Ishikawa (cell line): Measurements from ENCODE around the gene ADAMTS20.

Experiments
- CEBPB ChIP-seq: IDR thresholded peaks from 2 replicates; pipeline ENCODE4 v1.6.1; 2012
- EP300 ChIP-seq: IDR thresholded peaks from 2 replicates; pipeline ENCODE4 v1.6.1; 2012; ENCODE audit warnings: borderline replicate concordance
- FOXM1 ChIP-seq: IDR thresholded peaks from 2 replicates; pipeline ENCODE4 v1.6.1; 2012; ENCODE audit warnings: low read depth, borderline replicate concordance
- TAF1 ChIP-seq: IDR thresholded peaks from 2 replicates; pipeline ENCODE4 v1.6.1; 2012; ENCODE audit warnings: low read depth, mild to moderate bottlenecking
- TCF12 ChIP-seq: IDR thresholded peaks from 2 replicates; pipeline ENCODE4 v1.6.1; 2012; ENCODE audit warnings: low read depth
- YY1 ChIP-seq: IDR thresholded peaks from 2 replicates; pipeline ENCODE4 v1.6.1; 2012; ENCODE audit warnings: low read depth
- ZBTB7A ChIP-seq: IDR thresholded peaks from 2 replicates; pipeline ENCODE4 v1.6.1; 2012; ENCODE audit warnings: low read depth
- TF ChIP-seq, protein P1 (sequence below): IDR thresholded peaks from 2 replicates; pipeline ENCODE4 v1.6.1; 2012; ENCODE audit warnings: low read depth, mild to moderate bottlenecking
- TF ChIP-seq, protein P2 (sequence below): IDR thresholded peaks from 2 replicates; pipeline ENCODE4 v1.6.1; 2012
- TF ChIP-seq, protein P3 (sequence below): IDR thresholded peaks from 2 replicates; pipeline ENCODE4 v1.6.1; 2012

DNA sequence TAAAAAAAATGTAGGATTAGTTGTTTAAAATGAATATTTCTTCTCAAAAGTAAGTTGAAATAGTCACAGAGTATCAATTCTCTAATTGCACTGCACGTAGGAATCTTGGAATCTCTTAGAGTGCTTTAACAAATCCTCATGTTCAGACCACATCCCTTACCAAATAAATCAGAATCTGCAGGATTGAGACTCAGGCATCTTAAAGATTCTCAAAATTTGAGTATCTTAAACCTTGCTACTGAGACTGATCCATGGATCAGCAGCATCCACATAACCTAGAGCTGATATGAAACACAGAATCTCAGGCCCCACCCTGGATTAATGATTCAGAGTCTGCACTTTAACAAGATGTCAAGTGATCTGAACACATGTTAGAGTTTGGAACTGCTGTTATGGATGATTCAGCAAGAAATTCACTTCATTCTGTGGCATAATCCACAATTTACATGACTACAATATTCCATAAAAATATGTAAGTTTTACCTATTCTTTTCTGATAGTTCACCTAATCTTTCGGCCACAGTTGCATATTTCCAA lies 58.7 kb downstream of the ADAMTS20 start:
- TF ChIP-seq FOXM1 (no peak), YY1 (no peak), ZBTB7A (no peak), EP300 (no peak), TCF12 (no peak), TAF1 (no peak), CEBPB (no peak)
- TF ChIP-seq, protein P1, sequence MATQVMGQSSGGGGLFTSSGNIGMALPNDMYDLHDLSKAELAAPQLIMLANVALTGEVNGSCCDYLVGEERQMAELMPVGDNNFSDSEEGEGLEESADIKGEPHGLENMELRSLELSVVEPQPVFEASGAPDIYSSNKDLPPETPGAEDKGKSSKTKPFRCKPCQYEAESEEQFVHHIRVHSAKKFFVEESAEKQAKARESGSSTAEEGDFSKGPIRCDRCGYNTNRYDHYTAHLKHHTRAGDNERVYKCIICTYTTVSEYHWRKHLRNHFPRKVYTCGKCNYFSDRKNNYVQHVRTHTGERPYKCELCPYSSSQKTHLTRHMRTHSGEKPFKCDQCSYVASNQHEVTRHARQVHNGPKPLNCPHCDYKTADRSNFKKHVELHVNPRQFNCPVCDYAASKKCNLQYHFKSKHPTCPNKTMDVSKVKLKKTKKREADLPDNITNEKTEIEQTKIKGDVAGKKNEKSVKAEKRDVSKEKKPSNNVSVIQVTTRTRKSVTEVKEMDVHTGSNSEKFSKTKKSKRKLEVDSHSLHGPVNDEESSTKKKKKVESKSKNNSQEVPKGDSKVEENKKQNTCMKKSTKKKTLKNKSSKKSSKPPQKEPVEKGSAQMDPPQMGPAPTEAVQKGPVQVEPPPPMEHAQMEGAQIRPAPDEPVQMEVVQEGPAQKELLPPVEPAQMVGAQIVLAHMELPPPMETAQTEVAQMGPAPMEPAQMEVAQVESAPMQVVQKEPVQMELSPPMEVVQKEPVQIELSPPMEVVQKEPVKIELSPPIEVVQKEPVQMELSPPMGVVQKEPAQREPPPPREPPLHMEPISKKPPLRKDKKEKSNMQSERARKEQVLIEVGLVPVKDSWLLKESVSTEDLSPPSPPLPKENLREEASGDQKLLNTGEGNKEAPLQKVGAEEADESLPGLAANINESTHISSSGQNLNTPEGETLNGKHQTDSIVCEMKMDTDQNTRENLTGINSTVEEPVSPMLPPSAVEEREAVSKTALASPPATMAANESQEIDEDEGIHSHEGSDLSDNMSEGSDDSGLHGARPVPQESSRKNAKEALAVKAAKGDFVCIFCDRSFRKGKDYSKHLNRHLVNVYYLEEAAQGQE, result no peak
- TF ChIP-seq, protein P2, sequence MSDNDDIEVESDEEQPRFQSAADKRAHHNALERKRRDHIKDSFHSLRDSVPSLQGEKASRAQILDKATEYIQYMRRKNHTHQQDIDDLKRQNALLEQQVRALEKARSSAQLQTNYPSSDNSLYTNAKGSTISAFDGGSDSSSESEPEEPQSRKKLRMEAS, result no peak
- TF ChIP-seq, protein P3, sequence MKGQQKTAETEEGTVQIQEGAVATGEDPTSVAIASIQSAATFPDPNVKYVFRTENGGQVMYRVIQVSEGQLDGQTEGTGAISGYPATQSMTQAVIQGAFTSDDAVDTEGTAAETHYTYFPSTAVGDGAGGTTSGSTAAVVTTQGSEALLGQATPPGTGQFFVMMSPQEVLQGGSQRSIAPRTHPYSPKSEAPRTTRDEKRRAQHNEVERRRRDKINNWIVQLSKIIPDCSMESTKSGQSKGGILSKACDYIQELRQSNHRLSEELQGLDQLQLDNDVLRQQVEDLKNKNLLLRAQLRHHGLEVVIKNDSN, result no peak
